Stimulated activated CD8-positive, alpha-beta memory T cell treated with anti-CD3 and anti-CD28 coated beads, Interleukin-7, amount 100 ng/mL, for 4 hours (primary cell): ENCODE results near the gene RAD51C.
"Not testable (repeated sequence)": the region's sequence is repeated elsewhere in the genome, so short reads cannot be mapped to it uniquely, and the experiment has no call there.

ENCODE experiments used
- DNase-seq, 2 donors: peaks; one replicate each; pipeline ENCODE4 v3.0.0-alpha.2; 2020; ENCODE audit warnings: low read depth in 2 of 2

RAD51C gene

DNA sequence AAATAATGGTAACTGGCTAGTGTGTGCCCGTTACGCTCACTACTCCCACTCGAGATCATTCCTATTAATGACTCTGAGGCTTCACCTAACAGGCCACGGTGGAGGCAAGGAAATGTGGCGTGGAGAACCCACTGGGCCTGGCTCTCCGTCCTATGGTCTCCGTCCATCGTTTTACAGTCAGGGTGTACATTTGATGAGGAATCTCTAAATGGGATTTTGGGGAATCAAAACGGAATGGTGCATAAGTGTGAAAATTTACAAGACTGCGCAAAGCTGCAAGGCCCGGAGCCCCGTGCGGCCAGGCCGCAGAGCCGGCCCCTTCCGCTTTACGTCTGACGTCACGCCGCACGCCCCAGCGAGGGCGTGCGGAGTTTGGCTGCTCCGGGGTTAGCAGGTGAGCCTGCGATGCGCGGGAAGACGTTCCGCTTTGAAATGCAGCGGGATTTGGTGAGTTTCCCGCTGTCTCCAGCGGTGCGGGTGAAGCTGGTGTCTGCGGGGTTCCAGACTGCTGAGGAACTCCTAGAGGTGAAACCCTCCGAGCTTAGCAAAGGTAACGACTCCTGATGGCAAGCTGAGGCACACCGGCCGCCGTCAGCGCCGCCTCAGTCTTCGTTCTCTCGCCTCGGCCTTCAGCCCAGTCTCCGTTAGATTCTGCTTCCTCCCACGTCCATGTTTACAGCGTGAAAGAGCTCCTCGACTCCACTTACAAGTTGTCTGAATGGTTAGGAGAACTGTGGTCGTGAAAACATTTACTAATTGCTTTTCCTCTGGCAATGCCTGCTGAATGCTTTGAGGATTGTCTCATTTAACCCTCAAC is at the start of gene RAD51C:
Gene RAD51C (plus strand): TSS at position 364 of the 817 bp plus-strand sequence. CDS start 42 bp downstream, at position 406.
- peak; percentile 65 to 81 for DNase-seq

GRCh38 chr17:58643147-58643546 is 49.3 kb upstream of the RAD51C start:
- DNase-seq: no peak

- DNase-seq: no peak
These were observed 44.2 kb upstream of the RAD51C start for GRCh38 chr17:58648236-58648635.

DNA sequence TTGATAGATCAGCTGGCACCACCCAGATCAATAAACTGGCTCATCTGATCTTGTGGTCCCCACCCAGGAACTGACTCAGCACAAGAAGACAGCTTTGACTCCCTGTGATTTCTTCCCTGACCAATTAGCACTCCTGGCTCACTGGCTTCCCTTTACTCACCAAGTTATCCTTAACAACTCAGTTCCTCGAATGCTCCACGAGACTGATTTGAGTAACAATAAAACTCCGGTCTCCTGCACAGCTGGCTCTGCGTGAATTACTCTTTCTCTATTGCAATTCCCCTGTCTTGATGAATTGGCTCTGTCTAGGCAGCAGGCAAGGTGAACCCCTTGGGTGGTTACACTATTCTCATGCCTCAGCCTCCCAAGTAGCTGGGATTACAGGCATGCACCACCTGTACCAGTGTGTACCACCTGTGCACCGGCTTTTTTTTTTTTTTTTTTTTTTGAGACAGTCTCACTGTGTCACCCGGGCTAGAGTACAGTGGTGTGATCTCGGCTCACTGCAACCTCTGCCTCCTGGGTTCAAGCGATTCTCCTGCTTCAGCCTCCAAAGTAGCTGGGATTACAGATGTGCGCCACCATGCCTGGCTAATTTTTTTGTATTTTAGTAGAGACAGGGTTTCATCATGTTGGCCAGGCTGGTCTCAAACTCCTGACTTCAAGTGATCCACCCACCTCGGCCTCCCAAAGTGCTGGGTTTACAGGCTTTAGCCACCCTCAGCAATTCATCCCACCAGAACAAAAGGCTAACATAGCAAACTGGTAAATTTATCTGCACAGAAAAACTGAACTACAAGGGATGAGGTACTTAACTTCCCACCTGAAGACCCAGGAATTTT is 34.2 kb upstream of the RAD51C start:
- not testable (repeated sequence) for DNase-seq

- peak; percentile 39 to 58 for DNase-seq
These were observed 33.3 kb upstream of the RAD51C start for GRCh38 chr17:58658804-58659713.

GRCh38 chr17:58659714-58660084 is 32.7 kb upstream of the RAD51C start:
- DNase-seq: not testable (repeated sequence)

DNA sequence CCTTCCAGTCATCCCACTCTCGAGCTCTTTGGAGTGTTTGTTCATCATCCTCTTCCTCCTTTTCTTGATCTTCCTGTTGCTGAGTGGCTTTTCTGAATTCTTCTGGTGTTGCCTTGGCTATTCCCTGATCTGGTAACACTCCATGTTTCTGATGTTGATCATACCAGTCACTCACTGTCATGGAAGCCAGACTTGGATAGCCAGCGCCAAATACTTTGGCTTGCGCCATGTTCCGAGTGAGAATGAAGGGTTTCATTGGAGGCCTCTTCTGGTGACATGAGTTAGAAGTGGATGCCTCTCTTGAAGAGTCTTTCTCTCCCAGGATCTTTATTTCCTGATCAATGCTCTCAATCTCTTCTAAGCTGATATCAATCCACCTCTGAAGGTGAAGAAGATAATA is 31.8 kb upstream of the RAD51C start:
- DNase-seq: no peak

DNA sequence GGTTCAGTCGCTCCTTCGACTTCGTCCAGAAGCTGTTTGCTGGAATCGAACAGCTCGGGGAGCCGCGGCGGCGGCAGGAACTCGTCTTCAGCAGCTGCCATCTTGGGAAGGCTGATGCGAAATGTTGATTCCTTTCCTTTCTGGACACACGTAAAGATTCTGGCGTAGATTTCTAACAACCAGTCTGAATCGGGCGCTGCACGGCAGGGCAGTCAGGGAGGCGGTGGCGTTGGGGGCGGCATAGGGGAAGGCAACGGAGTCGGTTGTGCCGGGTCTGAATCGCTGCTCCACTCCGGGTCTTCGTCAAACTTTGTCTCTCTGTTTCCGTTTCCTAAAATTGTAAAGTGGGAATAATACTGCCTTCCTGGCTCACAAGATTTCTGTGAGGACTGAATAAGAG is 30.9 kb upstream of the RAD51C start:
- no peak for DNase-seq

DNA sequence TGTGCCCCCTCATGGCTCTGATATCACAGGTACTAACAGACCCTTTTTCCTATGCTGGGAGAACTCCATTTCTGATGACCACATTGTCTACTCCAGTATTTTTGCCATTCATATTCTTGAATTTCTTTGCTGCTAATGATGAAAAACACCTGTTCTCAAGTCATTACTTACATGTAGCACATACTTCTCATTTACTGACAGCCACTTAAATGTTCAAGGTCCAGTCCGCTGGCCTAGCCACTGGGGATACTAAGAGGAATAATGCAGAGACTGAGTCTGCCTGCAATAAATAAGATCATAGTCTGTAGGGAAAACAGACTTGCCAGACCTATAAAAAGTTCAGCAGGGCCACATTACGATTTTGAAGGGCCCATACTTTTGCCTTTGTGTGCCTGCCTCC is 28.1 kb upstream of the RAD51C start:
- DNase-seq: no peak

DNA sequence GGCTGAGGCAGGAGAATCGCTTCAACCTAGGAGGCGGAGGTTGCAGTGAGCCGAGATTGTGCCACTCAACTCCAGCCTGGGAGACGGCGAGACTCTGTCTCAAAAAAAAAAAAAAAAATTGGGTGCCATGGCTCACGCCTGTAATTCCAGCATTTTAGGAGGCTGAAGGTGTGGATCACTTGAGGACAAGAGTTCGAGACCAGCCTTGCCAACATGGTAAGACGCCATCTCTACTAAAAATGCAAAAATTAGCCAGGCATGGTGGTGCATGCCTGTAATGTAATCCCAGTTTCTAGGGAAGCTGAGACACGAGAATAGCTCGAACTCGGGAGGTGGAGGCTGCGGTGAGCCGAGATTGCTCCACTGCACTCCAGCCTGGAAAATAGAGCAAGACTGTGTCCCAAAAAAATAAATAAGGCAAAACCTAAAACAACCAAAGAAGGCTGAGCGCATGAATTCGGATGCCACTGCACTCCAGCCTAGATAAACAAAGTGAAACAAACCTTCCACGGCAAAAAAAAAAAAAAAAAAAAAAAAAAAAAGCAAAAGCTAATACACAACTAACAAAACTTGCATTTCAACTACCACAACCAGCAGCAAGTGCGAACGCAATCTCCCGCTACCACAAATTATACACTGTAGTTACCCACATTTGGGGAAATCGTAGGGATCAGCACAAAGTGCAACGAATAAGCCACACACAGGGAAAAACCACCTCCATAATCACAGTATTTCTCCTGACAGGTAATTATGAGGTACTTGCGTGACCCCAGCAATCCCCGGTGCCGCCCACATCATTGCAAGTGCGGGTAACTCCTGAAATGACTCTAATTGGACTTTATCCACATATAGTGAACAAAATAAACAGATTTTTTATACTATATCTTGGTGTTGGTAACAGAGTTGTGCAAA is 26.2 kb upstream of the RAD51C start:
- no peak for DNase-seq

- DNase-seq: no peak
These were observed 25.5 kb upstream of the RAD51C start for GRCh38 chr17:58666858-58667267.

DNA sequence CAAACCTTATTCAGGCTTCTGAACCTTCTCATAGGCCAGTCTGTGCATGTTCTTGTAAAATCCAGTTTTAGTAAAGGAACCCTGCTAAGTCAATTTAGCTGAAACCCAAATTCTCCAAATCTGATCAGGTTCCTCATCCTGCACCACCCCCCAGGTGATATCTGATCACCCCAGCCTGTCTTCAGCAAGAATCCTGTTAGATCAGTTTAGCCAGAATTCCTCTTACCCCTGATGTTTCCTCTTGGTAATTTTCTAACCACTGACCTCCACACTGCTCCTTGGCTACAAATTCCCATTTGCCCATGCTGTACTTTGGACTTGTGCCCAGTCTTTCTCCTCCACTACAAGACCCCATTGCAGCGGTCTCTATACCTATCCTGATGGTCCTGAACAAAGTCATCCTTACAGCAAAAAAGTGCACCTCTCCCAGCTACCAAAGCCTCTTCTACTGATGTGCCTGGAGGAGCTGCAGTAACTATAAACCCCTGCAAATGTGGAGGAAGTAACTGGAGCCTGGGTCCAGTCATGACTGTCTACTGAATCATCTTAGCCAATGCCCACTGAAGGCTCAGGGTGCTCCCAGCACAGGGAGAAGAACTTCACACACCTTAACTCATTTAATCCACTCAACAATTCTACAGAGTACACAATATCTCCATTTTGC is 24.3 kb upstream of the RAD51C start:
- no peak for DNase-seq

GRCh38 chr17:58668598-58668935 is 23.8 kb upstream of the RAD51C start:
- DNase-seq: no peak

GRCh38 chr17:58669853-58670252 is 22.5 kb upstream of the RAD51C start:
- DNase-seq: no peak

DNA sequence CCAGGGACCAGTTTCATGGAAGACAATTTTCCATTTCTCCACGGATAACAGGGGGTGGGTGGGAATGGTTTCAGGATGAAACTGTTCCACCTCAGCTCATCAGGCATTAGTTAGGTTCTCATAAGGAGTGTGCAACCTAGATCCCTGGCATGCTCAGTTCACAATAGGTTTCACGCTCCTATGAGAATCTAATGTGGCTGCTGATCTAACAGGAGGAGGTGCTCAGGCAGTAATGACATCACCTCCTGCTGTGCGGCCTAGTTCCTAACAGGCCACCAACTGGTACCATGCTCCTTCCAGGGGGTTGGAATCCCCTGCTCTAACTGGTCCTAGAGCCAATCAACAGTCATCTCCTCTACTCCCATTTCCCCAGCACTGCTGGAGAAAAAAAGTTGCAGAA is 20.4 kb upstream of the RAD51C start:
- DNase-seq: no peak

DNA sequence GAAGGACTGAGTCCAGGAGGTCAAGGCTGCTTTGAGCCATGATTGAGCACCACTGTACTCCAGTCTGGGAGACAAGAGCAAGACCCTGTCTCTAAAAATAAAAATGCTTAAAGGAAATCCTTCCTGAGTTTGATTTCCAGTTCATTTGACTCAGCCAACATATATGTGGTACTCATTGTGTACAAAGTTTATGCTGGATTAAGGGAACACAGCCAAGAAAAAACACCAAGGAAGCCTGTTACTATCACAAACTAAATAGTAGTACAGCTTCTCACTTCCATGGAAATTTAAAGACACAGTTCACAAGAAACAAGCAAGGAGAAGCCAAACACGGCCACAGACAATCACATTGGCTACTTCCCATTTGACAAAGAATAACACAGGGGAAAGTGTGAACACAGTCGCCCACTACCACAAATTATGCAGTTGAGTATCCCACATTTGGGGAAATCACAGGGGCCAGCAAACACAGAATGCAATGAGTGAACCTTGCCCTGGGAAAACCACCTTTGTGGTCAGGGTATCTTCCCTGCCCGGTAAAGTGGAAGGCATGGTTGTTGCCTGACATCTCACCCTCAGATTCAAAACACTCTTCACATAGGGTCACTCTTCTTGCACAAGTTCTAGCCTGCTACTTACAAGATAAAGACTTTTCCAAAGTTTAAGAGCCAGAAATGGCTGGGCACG is 15.1 kb upstream of the RAD51C start:
- DNase-seq: no peak

DNA sequence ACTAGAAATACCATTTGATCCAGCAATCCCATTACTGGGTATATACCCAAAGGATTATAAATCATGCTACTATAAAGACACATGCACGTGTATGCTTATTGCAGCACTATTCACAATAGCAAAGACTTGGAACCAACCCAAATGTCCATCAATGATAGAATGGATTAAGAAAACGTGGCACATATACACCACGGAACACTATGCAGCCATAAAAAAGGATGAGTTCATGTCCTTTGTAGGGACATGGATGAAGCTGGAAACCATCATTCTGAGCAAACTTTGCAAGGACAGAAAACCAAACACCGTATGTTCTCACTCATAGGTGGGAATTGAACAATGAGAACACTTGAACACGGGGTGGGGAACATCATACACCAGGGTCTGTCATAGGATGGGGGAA is 14.1 kb upstream of the RAD51C start:
- DNase-seq: not testable (repeated sequence)

GRCh38 chr17:58679263-58680037 is 13.0 kb upstream of the RAD51C start:
- no peak for DNase-seq

GRCh38 chr17:58680038-58680369 is 12.4 kb upstream of the RAD51C start:
- no peak for DNase-seq
